ENCODE data around the gene ABHD14A.

GRCh38 chr3:51997935-51998596 lies 23.2 kb downstream of the ABHD14A start:
- TF ChIP-seq POLR2A (IDR thresholded peaks at IDR 0.05) (no peak), CTCF (IDR thresholded peaks at IDR 0.05) (no peak)

All from uterus (tissue), 2 donors.